ENCODE results near the gene NPTX2. TPM values are rescaled to one million over a fixed set of nuclear protein-coding genes. Genes with fewer than 3 reads are reported as not detected.
"Not testable (repeated sequence)": the region's sequence is repeated elsewhere in the genome, so short reads cannot be mapped to it uniquely, and the experiment has no call there.

Gene NPTX2
- total RNA-seq, 6 experiments from 2014 or later: 0.23 to 3.7 (median 0.73) TPM

- no peak overlapping the region for H3K27ac ChIP-seq
- H3K9me3 ChIP-seq: no peaks in the 10 kb centered on the region
- H3K4me1 ChIP-seq: no peaks in the 10 kb centered on the region
- TF ChIP-seq POLR2A (IDR thresholded peaks at IDR 0.05): no peak
- TF ChIP-seq, protein P1, sequence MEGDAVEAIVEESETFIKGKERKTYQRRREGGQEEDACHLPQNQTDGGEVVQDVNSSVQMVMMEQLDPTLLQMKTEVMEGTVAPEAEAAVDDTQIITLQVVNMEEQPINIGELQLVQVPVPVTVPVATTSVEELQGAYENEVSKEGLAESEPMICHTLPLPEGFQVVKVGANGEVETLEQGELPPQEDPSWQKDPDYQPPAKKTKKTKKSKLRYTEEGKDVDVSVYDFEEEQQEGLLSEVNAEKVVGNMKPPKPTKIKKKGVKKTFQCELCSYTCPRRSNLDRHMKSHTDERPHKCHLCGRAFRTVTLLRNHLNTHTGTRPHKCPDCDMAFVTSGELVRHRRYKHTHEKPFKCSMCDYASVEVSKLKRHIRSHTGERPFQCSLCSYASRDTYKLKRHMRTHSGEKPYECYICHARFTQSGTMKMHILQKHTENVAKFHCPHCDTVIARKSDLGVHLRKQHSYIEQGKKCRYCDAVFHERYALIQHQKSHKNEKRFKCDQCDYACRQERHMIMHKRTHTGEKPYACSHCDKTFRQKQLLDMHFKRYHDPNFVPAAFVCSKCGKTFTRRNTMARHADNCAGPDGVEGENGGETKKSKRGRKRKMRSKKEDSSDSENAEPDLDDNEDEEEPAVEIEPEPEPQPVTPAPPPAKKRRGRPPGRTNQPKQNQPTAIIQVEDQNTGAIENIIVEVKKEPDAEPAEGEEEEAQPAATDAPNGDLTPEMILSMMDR (IDR thresholded peaks at IDR 0.05): no peak
- H3K36me3 ChIP-seq: no peaks in the 10 kb centered on the region
- H3K27me3 ChIP-seq: no peaks in the 10 kb centered on the region
- ATAC-seq (no peak), DNase-seq (no peak)
- no peak overlapping the region for H3K4me3 ChIP-seq
- intact Hi-C loops (cut with DNase I): no loop called here
- WGBS (ENCODE audit: insufficient coverage, low coverage, low lambda C conversion rate, missing lambda C conversion rate): 76% methylated on average over 3 of the region's 5 CpGs
Measured at GRCh38 chr7:98571006-98571405, 46.1 kb upstream of the NPTX2 start.

DNA sequence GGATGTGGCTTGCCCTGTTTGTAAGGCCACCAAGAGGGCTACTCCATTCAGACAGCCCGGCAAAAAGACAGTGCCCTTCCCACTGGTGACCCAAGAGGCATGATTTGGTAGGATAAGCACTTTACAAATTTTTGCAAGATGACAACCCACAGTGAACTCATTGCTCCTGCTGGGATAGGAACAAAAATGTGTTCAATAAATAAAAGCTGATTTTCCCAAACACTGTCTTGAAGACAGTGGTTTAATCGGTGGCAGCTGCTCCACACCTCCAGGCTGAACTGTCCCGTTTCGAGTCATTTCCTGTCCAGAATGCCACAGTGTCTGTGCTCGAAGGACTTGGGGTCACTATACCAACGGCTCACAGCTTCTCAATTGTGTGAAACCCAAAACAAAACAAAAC, 45.1 kb upstream of the NPTX2 start:
- Histone ChIP-seq H3K36me3 (no peaks in the 10 kb centered on the region), H3K9me3 (no peaks in the 10 kb centered on the region), H3K27ac (no peak overlapping the region), H3K4me3 (no peak overlapping the region), H3K27me3 (no peaks in the 10 kb centered on the region), H3K4me1 (no peaks in the 10 kb centered on the region)
- DNase-seq: no peak
- WGBS (ENCODE audit: insufficient coverage, low coverage, low lambda C conversion rate, missing lambda C conversion rate): 55% methylated on average over 6 of the region's 6 CpGs
- intact Hi-C loops (cut with DNase I): no loop called here
- TF ChIP-seq POLR2A (IDR thresholded peaks at IDR 0.05): no peak
- TF ChIP-seq, protein P1 (IDR thresholded peaks at IDR 0.05): no peak
- no peak for ATAC-seq

GRCh38 chr7:98572716-98573115, 44.4 kb upstream of the NPTX2 start:
- H3K9me3 ChIP-seq; intact Hi-C loops (cut with DNase I); H3K27ac ChIP-seq; H3K4me3 ChIP-seq; H3K36me3 ChIP-seq; H3K27me3 ChIP-seq; ATAC-seq; H3K4me1 ChIP-seq: not testable (repeated sequence)
- DNase-seq: peak in 1 of 3 donors; percentile 2
- 78% methylated on average over 5 of the region's 9 CpGs for WGBS (ENCODE audit: insufficient coverage, low coverage, low lambda C conversion rate, missing lambda C conversion rate)

GRCh38 chr7:98573816-98574215, 43.3 kb upstream of the NPTX2 start:
- Histone ChIP-seq H3K9me3 (no peaks in the 10 kb centered on the region), H3K27me3 (no peaks in the 10 kb centered on the region), H3K4me3 (no peak overlapping the region), H3K36me3 (no peaks in the 10 kb centered on the region), H3K4me1 (no peaks in the 10 kb centered on the region), H3K27ac (no peak overlapping the region)
- ATAC-seq: no peak
- peak in 1 of 3 donors; percentile 9 for DNase-seq
- intact Hi-C loops (cut with DNase I): no loop called here
- 73% methylated on average over 6 of the region's 6 CpGs for WGBS (ENCODE audit: insufficient coverage, low coverage, low lambda C conversion rate, missing lambda C conversion rate)
- TF ChIP-seq, protein P1 (IDR thresholded peaks at IDR 0.05): no peak
- no peak for TF ChIP-seq POLR2A (IDR thresholded peaks at IDR 0.05)

- WGBS (ENCODE audit: insufficient coverage, low coverage, low lambda C conversion rate, missing lambda C conversion rate): 50% methylated on average over 2 of the region's 2 CpGs
- ATAC-seq: no peak
Measured at GRCh38 chr7:98575878-98576277, 41.2 kb upstream of the NPTX2 start.

More at GRCh38 chr7:98575878-98576277, 41.2 kb upstream of the NPTX2 start:
- H3K4me3 ChIP-seq: no peak overlapping the region
- H3K27me3 ChIP-seq: no peaks in the 10 kb centered on the region
- no peak for DNase-seq
- H3K9me3 ChIP-seq: no peaks in the 10 kb centered on the region
- H3K4me1 ChIP-seq: no peaks in the 10 kb centered on the region
- H3K36me3 ChIP-seq: no peaks in the 10 kb centered on the region
- H3K27ac ChIP-seq: no peak overlapping the region
- no peak for TF ChIP-seq POLR2A (IDR thresholded peaks at IDR 0.05)
- TF ChIP-seq, protein P1 (IDR thresholded peaks at IDR 0.05): no peak
- intact Hi-C loops (cut with DNase I): no loop called here

Data from right lobe of liver (tissue), 6 donors.